Neural crest cell (in vitro differentiated cells): ENCODE results near the gene PMM2. TPM values are rescaled to one million over a fixed set of nuclear protein-coding genes. Genes with fewer than 3 reads are reported as not detected.

ENCODE experiments used
- DNase-seq: peaks from one replicate; pipeline ENCODE4 v3.0.0; 2021; ENCODE audit warnings: low read depth, mixed read lengths, low spot score
- H3K27ac Mint-ChIP-seq: one replicate; pipeline ENCODE4 v1.8.0; 2021; ENCODE audit warnings: mild to moderate bottlenecking, mixed read lengths; ENCODE audit not compliant: unreplicated experiment
- H3K27me3 Mint-ChIP-seq: 2 replicates; pipeline ENCODE4 v1.8.0; 2021; ENCODE audit warnings: low read depth, mild to moderate bottlenecking, mixed read lengths
- H3K36me3 Mint-ChIP-seq: 2 replicates; pipeline ENCODE4 v1.8.0; 2021; ENCODE audit warnings: low read depth, mild to moderate bottlenecking, mixed read lengths
- H3K4me1 Mint-ChIP-seq: 2 replicates; pipeline ENCODE4 v1.8.0; 2021; ENCODE audit warnings: mixed read lengths
- H3K4me3 Mint-ChIP-seq: one replicate; pipeline ENCODE4 v1.8.0; 2021; ENCODE audit warnings: mild to moderate bottlenecking, mixed read lengths
- H3K9me3 Mint-ChIP-seq: 2 replicates; pipeline ENCODE4 v1.8.0; 2021; ENCODE audit warnings: mixed read lengths
- total RNA-seq: library from RNA; stranded (reverse); gene quantifications from 2 replicates; pipeline ENCODE4 v1.2.1, GENCODE V29; 2021
- TF ChIP-seq, protein P1 (sequence below): fragments of 200-600 bp; sonication (generic); conservative IDR thresholded peaks from 2 replicates; pipeline ENCODE4 v1.5.0; 2021; ENCODE audit warnings: antibody characterized with exemption, mild to moderate bottlenecking

Gene PMM2
- total RNA-seq, 1 donor from 2014 or later: 21.5 TPM

DNA sequence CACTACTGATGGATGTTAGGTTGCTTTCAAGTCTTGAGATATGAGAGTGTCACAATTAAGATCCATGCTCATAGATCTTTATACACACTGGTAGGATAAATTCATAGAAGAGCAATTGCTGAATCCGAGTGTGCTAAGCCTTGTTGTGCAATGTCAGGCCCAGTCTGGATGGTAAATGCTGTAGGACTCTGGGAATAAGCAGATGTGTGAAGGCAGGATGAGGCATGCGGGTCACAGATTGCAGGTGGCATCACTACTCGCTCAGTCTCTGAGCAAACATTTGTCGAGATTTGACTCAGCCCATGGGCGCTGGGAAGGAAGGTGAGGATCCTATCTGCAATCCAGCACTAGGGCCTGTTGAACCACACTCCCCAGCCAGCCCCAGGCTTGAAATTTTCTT is 40.9 kb upstream of the PMM2 start:
- TF ChIP-seq, protein P1, sequence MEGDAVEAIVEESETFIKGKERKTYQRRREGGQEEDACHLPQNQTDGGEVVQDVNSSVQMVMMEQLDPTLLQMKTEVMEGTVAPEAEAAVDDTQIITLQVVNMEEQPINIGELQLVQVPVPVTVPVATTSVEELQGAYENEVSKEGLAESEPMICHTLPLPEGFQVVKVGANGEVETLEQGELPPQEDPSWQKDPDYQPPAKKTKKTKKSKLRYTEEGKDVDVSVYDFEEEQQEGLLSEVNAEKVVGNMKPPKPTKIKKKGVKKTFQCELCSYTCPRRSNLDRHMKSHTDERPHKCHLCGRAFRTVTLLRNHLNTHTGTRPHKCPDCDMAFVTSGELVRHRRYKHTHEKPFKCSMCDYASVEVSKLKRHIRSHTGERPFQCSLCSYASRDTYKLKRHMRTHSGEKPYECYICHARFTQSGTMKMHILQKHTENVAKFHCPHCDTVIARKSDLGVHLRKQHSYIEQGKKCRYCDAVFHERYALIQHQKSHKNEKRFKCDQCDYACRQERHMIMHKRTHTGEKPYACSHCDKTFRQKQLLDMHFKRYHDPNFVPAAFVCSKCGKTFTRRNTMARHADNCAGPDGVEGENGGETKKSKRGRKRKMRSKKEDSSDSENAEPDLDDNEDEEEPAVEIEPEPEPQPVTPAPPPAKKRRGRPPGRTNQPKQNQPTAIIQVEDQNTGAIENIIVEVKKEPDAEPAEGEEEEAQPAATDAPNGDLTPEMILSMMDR: no peak
- DNase-seq: no peak
- H3K27me3 Mint-ChIP-seq: no peaks in the 10 kb centered on the region
- no peak overlapping the region for H3K4me3 Mint-ChIP-seq
- no peaks in the 10 kb centered on the region for H3K9me3 Mint-ChIP-seq
- H3K36me3 Mint-ChIP-seq: no peaks in the 10 kb centered on the region
- H3K27ac Mint-ChIP-seq: no peak overlapping the region
- no peaks in the 10 kb centered on the region for H3K4me1 Mint-ChIP-seq

DNA sequence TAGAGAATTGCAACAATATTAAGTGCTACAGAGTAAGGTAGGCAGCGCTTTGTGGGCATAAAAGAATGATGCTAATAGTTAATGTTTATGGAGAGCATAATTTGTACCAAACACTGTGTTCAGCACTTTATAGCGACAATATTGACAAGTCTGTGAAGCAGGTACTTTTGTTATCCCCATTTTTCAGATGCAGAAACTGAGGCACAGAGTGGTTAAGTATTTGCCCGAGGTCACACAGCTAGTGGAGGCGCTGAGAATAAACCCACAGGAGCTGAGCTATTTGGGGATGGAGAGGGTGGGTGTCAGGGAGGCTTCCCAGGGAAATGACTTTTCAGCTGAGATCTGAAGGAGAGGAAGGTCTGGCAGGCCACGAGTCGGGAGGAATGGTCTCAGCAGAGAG is 39.6 kb upstream of the PMM2 start:
- DNase-seq: no peak
- H3K27ac Mint-ChIP-seq: no peak overlapping the region
- no peaks in the 10 kb centered on the region for H3K9me3 Mint-ChIP-seq
- no peaks in the 10 kb centered on the region for H3K4me1 Mint-ChIP-seq
- TF ChIP-seq, protein P1: no peak
- H3K4me3 Mint-ChIP-seq: no peak overlapping the region
- H3K27me3 Mint-ChIP-seq: no peaks in the 10 kb centered on the region
- peaks cover 3% of the 10 kb centered on the region for H3K36me3 Mint-ChIP-seq

DNA sequence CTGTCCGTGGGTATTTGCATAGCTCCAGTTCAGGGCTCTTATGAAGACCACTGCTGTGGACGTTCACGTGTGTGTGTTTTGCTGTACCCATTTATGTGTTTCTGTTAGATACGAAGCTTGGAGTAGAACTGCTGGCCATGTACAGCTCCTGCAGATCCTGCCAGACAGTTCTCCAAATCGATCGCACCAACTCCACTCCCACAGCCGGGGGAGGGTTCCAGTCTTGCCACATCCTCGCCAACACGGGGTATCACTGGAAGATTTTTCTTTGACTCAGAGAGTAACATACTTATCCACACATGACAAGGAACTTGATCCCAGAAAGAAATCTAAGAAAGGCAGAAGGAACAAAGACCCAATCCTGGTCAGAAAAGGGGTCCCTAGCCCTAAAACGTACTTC is 37.6 kb upstream of the PMM2 start:
- no peaks in the 10 kb centered on the region for H3K9me3 Mint-ChIP-seq
- H3K27ac Mint-ChIP-seq: peak overlapping the region; percentile 75
- no peak for DNase-seq
- H3K4me3 Mint-ChIP-seq: no peak overlapping the region
- TF ChIP-seq, protein P1: no peak
- H3K36me3 Mint-ChIP-seq: peaks cover 3% of the 10 kb centered on the region
- no peaks in the 10 kb centered on the region for H3K27me3 Mint-ChIP-seq
- H3K4me1 Mint-ChIP-seq: peaks cover 12% of the 10 kb centered on the region

DNA sequence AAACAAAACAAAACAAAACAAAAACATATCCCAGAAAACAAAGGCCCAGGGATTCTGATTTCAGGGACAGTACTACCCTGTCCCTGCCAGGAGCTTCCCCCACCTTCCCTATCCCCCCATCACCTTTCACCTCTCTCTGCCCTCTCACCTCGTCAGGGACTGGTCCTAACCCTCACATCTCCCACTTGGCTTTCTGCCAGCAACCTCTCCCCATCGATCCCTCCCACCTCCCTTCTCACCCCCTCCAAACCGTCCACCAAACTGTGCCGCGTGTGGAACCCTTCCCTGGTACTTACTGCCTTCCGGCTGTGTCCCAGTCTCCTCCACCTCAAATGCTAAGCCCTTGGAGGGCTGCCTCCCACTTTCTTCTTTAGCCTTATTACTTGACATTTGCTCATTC is 36.6 kb upstream of the PMM2 start:
- DNase-seq: no peak
- H3K27ac Mint-ChIP-seq: no peak overlapping the region

DNA sequence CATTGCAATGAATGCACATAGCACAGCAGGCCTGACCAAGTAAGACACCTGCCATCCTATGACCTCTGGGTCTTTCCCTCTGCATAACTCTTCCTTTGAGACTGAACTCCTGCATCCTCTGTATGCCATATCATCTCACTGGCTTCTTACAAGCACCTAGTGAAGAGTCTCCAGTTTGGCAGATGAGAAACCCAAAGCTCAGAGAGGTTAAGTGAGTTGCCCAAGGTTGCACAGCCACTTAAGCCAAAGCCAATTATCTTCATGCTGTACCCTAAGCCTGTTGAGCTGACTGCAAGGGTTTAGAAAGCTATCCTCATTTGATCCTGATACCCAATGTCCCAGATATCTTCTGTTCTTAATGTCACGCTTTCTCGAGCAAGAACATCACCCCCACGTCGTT is 35.4 kb upstream of the PMM2 start:
- no peak for DNase-seq
- Mint-ChIP-seq H3K27ac (no peak overlapping the region), H3K9me3 (no peaks in the 10 kb centered on the region), H3K36me3 (peaks cover 5% of the 10 kb centered on the region), H3K27me3 (no peaks in the 10 kb centered on the region), H3K4me1 (peaks cover 16% of the 10 kb centered on the region), H3K4me3 (no peak overlapping the region)
- TF ChIP-seq, protein P1: no peak

More for the DNA sequence above, 36.6 kb upstream of the PMM2 start:
- Mint-ChIP-seq H3K27me3 (no peaks in the 10 kb centered on the region), H3K9me3 (no peaks in the 10 kb centered on the region), H3K4me3 (no peak overlapping the region), H3K4me1 (peaks cover 16% of the 10 kb centered on the region), H3K36me3 (peaks cover 5% of the 10 kb centered on the region)
- TF ChIP-seq, protein P1: no peak

DNA sequence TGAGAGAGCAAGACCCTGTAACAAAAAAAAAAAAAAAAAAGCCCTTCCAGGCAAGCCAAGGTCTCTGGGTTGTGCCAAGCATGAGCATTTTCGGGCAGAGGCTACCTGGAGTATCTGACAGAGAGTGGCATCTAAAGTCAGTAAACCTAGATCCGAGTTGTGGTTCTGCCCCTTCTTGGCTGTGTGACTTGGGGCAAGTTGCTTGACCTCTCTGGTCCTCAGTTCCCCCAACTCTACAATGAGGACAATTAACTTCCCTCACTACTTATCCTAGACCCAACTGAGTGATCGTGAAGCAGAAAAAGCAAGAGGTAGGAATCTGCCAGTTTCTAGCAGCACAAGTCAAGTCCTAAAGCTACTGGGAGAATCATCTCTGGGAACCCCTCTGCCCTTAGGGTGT is 34.6 kb upstream of the PMM2 start:
- H3K4me1 Mint-ChIP-seq: peaks cover 18% of the 10 kb centered on the region

More for the DNA sequence above, 34.6 kb upstream of the PMM2 start:
- Mint-ChIP-seq H3K27ac (no peak overlapping the region), H3K4me3 (no peak overlapping the region), H3K36me3 (peaks cover 5% of the 10 kb centered on the region), H3K27me3 (no peaks in the 10 kb centered on the region), H3K9me3 (no peaks in the 10 kb centered on the region)
- no peak for DNase-seq
- TF ChIP-seq, protein P1: no peak
